ENCODE data around the gene SCGB1C2. TPM values are rescaled to one million over a fixed set of nuclear protein-coding genes. Genes with fewer than 3 reads are reported as not detected.
A peak's percentile ranks its signal among the peaks of the same experiment; 100 is the strongest.

SCGB1C2 gene
- polyA plus RNA-seq, 1 donor (not counting 4 experiments of a cell fraction or from before 2014, with no cell fraction given), result not detected

- peak overlapping the region; percentile 4 for H2AFZ ChIP-seq (ENCODE audit: control insufficient read depth, low read length)
- no peaks in the 10 kb centered on the region for H3K79me2 ChIP-seq (ENCODE audit: control insufficient read depth, insufficient read depth, low read length)
- H3K9ac ChIP-seq (ENCODE audit: control insufficient read depth, extremely low read depth, insufficient read depth, low read length), result no peak overlapping the region
- TF ChIP-seq EZH2 (IDR thresholded peaks at IDR 0.05; ENCODE audit: low read length), result peak; percentile 19
- TF ChIP-seq, protein P1, sequence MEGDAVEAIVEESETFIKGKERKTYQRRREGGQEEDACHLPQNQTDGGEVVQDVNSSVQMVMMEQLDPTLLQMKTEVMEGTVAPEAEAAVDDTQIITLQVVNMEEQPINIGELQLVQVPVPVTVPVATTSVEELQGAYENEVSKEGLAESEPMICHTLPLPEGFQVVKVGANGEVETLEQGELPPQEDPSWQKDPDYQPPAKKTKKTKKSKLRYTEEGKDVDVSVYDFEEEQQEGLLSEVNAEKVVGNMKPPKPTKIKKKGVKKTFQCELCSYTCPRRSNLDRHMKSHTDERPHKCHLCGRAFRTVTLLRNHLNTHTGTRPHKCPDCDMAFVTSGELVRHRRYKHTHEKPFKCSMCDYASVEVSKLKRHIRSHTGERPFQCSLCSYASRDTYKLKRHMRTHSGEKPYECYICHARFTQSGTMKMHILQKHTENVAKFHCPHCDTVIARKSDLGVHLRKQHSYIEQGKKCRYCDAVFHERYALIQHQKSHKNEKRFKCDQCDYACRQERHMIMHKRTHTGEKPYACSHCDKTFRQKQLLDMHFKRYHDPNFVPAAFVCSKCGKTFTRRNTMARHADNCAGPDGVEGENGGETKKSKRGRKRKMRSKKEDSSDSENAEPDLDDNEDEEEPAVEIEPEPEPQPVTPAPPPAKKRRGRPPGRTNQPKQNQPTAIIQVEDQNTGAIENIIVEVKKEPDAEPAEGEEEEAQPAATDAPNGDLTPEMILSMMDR (optimal IDR thresholded peaks at IDR 0.05 in 1 of 3, IDR thresholded peaks at IDR 0.05 in 1 of 3, conservative IDR thresholded peaks at IDR 0.05 in 1 of 3; ENCODE audit: extremely low read depth in 1 of 3, insufficient read depth in 2 of 3, low read length in 3 of 3), result no peak
- peaks cover 3% of the 10 kb centered on the region for H3K4me1 ChIP-seq (ENCODE audit: control insufficient read depth, extremely low read depth, insufficient read depth, low read length)
- H3K36me3 ChIP-seq (ENCODE audit: control insufficient read depth in 2 of 2, extremely low read depth in 1 of 2, insufficient read depth in 2 of 2, low read length in 2 of 2), result no peaks in the 10 kb centered on the region
- peaks cover 69% of the 10 kb centered on the region for H3K27me3 ChIP-seq (ENCODE audit: control insufficient read depth, extremely low read depth, insufficient read depth, low read length)
- H3K27ac ChIP-seq (ENCODE audit: control insufficient read depth, insufficient read depth, low read length), result no peak overlapping the region
- H3K4me3 ChIP-seq (ENCODE audit: control insufficient read depth in 2 of 3, extremely low read depth in 1 of 3, insufficient read depth in 2 of 3, low read depth in 1 of 3, low read length in 3 of 3), result no peak overlapping the region
- FAIRE-seq, result no peak
- no peaks in the 10 kb centered on the region for H3K9me1 ChIP-seq (ENCODE audit: control insufficient read depth, extremely low read depth, insufficient read depth, low read length)
- peaks cover 2% of the 10 kb centered on the region for H4K20me1 ChIP-seq (ENCODE audit: control insufficient read depth, extremely low read depth, insufficient read depth, low read length)
- dilution Hi-C loops (cut with MboI; ENCODE audit: extremely low pct_ligation_motif_present, low sequenced_read_pairs), result no loop called here
- no peaks in the 10 kb centered on the region for H3K9me3 ChIP-seq (ENCODE audit: control insufficient read depth, low read depth, low read length)
- DNase-seq (ENCODE audit: low read depth, low spot score), result no peak
- peak overlapping the region; percentile 29 for H3K4me2 ChIP-seq (ENCODE audit: control insufficient read depth, extremely low read depth, insufficient read depth, low read depth, low read length)
Measured at GRCh38 chr17:182050-182751, 44.8 kb downstream of the SCGB1C2 start.

DNA sequence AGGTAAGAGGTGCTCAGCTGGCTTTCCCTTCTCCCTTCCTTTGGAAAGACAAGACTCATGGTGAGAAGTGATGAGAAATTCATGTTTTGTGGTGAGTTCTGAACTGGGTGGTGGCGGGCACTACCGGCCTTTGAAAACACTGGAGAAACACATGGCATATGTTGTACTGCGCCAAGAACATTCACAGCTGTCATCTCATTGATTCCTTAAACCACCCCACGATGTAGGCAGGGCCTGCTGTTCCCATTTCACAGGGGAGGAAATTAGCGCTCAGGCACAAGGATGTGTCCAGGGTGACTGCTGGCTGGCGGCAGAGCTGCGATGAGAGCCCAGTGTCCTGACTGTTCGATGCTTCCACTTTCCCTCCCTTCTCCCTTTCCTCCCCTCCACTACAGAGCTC, 45.7 kb downstream of the SCGB1C2 start:
- no peak for FAIRE-seq
- H4K20me1 ChIP-seq (ENCODE audit: control insufficient read depth, extremely low read depth, insufficient read depth, low read length), result peaks cover 2% of the 10 kb centered on the region
- H3K36me3 ChIP-seq (ENCODE audit: control insufficient read depth in 2 of 2, extremely low read depth in 1 of 2, insufficient read depth in 2 of 2, low read length in 2 of 2), result no peaks in the 10 kb centered on the region
- H3K4me3 ChIP-seq (ENCODE audit: control insufficient read depth in 2 of 3, extremely low read depth in 1 of 3, insufficient read depth in 2 of 3, low read depth in 1 of 3, low read length in 3 of 3), result no peak overlapping the region
- no peaks in the 10 kb centered on the region for H3K79me2 ChIP-seq (ENCODE audit: control insufficient read depth, insufficient read depth, low read length)
- no peak overlapping the region for H3K4me2 ChIP-seq (ENCODE audit: control insufficient read depth, extremely low read depth, insufficient read depth, low read depth, low read length)
- H3K4me1 ChIP-seq (ENCODE audit: control insufficient read depth, extremely low read depth, insufficient read depth, low read length), result peaks cover 3% of the 10 kb centered on the region
- H3K9me1 ChIP-seq (ENCODE audit: control insufficient read depth, extremely low read depth, insufficient read depth, low read length), result no peaks in the 10 kb centered on the region
- H3K9ac ChIP-seq (ENCODE audit: control insufficient read depth, extremely low read depth, insufficient read depth, low read length), result no peak overlapping the region
- peaks cover 64% of the 10 kb centered on the region for H3K27me3 ChIP-seq (ENCODE audit: control insufficient read depth, extremely low read depth, insufficient read depth, low read length)
- TF ChIP-seq, protein P1 (optimal IDR thresholded peaks at IDR 0.05 in 1 of 3, IDR thresholded peaks at IDR 0.05 in 1 of 3, conservative IDR thresholded peaks at IDR 0.05 in 1 of 3; ENCODE audit: extremely low read depth in 1 of 3, insufficient read depth in 2 of 3, low read length in 3 of 3), result no peak
- TF ChIP-seq EZH2 (IDR thresholded peaks at IDR 0.05; ENCODE audit: low read length), result no peak
- H3K27ac ChIP-seq (ENCODE audit: control insufficient read depth, insufficient read depth, low read length), result no peak overlapping the region
- DNase-seq (ENCODE audit: low read depth, low spot score), result no peak
- dilution Hi-C loops (cut with MboI; ENCODE audit: extremely low pct_ligation_motif_present, low sequenced_read_pairs), result no loop called here
- H3K9me3 ChIP-seq (ENCODE audit: control insufficient read depth, low read depth, low read length), result no peaks in the 10 kb centered on the region
- H2AFZ ChIP-seq (ENCODE audit: control insufficient read depth, low read length), result no peak overlapping the region

All from keratinocyte (primary cell).